SU-DHL-6 (cell line): ENCODE results near the gene GLIPR1.

Source experiments
- H2AFZ ChIP-seq: fragments of 200-600 bp; sonication (generic); 2 replicates; pipeline ENCODE4 v1.6.1; 2014; ENCODE audit warnings: low read depth, mild to moderate bottlenecking, moderate library complexity, mixed read lengths, antibody characterized with exemption, low read length; ENCODE audit not compliant: severe bottlenecking
- H3F3A ChIP-seq: fragments of 200-600 bp; shearing (Covaris generic); 2 replicates; pipeline ENCODE4 v1.6.0; 2016; ENCODE audit warnings: antibody characterized with exemption, mild to moderate bottlenecking; ENCODE audit not compliant: insufficient read depth
- H3K27ac ChIP-seq: fragments of 200-600 bp; sonication (generic); 2 replicates; pipeline ENCODE4 v1.5.1; 2016; ENCODE audit warnings: low read depth, mild to moderate bottlenecking, low read length, moderate library complexity, mixed read lengths
- H3K27me3 ChIP-seq: fragments of 200-600 bp; sonication (generic), shearing (Covaris generic); 2 replicates; pipeline ENCODE4 v1.6.0; 2014; ENCODE audit warnings: mild to moderate bottlenecking, low read length
- H3K36me3 ChIP-seq: fragments of 200-600 bp; sonication (generic); 2 replicates; pipeline ENCODE4 v1.6.1; 2014; ENCODE audit warnings: mild to moderate bottlenecking, low read length, mixed read lengths
- H3K4me2 ChIP-seq: fragments of 300-600, 200-600 bp; shearing (Covaris generic), sonication (generic); 2 replicates; pipeline ENCODE4 v1.6.0; 2014; ENCODE audit warnings: low read length, low read depth, mild to moderate bottlenecking; ENCODE audit not compliant: poor library complexity, severe bottlenecking
- H3K4me3 ChIP-seq: fragments of 200-600 bp; sonication (generic); 2 replicates; pipeline ENCODE4 v1.5.1; 2014; ENCODE audit warnings: antibody characterized with exemption, low read length, mild to moderate bottlenecking, mixed read lengths; ENCODE audit not compliant: insufficient read depth, poor library complexity, severe bottlenecking
- H3K79me2 ChIP-seq: fragments of 200-600 bp; sonication (generic); 2 replicates; pipeline ENCODE4 v1.6.1; 2014; ENCODE audit warnings: mild to moderate bottlenecking, low read length, moderate library complexity; ENCODE audit not compliant: insufficient read depth
- H3K9ac ChIP-seq: fragments of 200-600 bp; sonication (generic); 2 replicates; pipeline ENCODE4 v1.7.0; 2014; ENCODE audit warnings: mild to moderate bottlenecking, low read length
- H3K9me2 ChIP-seq: fragments of 200-600 bp; sonication (generic); replicated peaks from 2 replicates; pipeline ENCODE4 v1.6.1; 2014; ENCODE audit warnings: low read length; ENCODE audit not compliant: insufficient read depth
- H3K9me3 ChIP-seq: fragments of 200-600 bp; sonication (generic); 2 replicates; pipeline ENCODE4 v1.6.1; 2014; ENCODE audit warnings: low read length, mixed read lengths; ENCODE audit not compliant: insufficient read depth
- H4K20me1 ChIP-seq: fragments of 200-600 bp; sonication (generic); 2 replicates; pipeline ENCODE4 v1.6.1; 2014; ENCODE audit warnings: low read depth, mild to moderate bottlenecking, antibody characterized with exemption, low read length, moderate library complexity, mixed read lengths
- CTCF ChIP-seq: fragments of 200-600 bp; sonication (generic); IDR thresholded peaks from one replicate; pipeline ENCODE4 v1.5.1; 2017; ENCODE audit warnings: antibody characterized with exemption, mild to moderate bottlenecking, low read length, moderate library complexity; ENCODE audit not compliant: insufficient read depth, poor library complexity, severe bottlenecking
- EZH2phosphoT487 ChIP-seq: fragments of 200-600 bp; sonication (generic), shearing (Covaris generic); conservative IDR thresholded peaks from 2 replicates; pipeline ENCODE4 v1.6.1; 2018; ENCODE audit warnings: mild to moderate bottlenecking, antibody characterized with exemption, low read length, moderate library complexity, mixed read lengths

GLIPR1 gene

GRCh38 chr12:75550401-75551240, 70.1 kb downstream of the GLIPR1 start:
- Histone ChIP-seq H3K9me3 (no peaks in the 10 kb centered on the region), H3K4me3 (no peak overlapping the region)

DNA sequence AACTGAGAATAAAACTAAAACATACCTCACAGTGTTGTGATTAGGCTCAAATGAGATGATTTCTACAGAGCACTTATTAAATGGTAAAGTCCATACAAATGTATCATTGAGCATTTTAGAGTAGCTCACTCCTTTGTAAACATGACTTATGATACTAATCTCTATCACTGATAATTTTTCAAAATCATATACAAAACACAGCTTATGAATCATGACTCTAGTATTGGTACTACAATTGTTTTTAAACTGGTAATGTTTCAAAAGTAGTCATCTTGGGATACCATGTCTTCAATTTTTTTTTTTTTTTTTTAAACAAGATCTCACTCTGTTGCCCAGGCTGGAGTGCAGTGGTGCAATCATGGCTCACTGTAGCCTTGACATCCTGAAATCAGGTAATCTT, 70.9 kb downstream of the GLIPR1 start:
- Histone ChIP-seq H3K79me2 (no peaks in the 10 kb centered on the region), H3K9me2 (no peaks in the 10 kb centered on the region), H3K27me3 (no peaks in the 10 kb centered on the region), H3K36me3 (no peaks in the 10 kb centered on the region), H4K20me1 (no peaks in the 10 kb centered on the region), H2AFZ (no peak overlapping the region), H3K4me3 (no peak overlapping the region), H3F3A (no peaks in the 10 kb centered on the region), H3K27ac (no peak overlapping the region), H3K9me3 (no peaks in the 10 kb centered on the region), H3K4me2 (no peak overlapping the region), H3K9ac (no peak overlapping the region)
- no peak for TF ChIP-seq EZH2phosphoT487
- no peak for TF ChIP-seq CTCF

More at GRCh38 chr12:75550401-75551240, 70.1 kb downstream of the GLIPR1 start:
- H3F3A ChIP-seq: no peaks in the 10 kb centered on the region
- H3K9ac ChIP-seq: no peak overlapping the region
- no peaks in the 10 kb centered on the region for H3K27me3 ChIP-seq
- no peaks in the 10 kb centered on the region for H3K79me2 ChIP-seq
- H3K27ac ChIP-seq: no peak overlapping the region
- H2AFZ ChIP-seq: no peak overlapping the region
- no peaks in the 10 kb centered on the region for H3K9me2 ChIP-seq
- H3K4me2 ChIP-seq: no peak overlapping the region
- no peaks in the 10 kb centered on the region for H4K20me1 ChIP-seq
- no peaks in the 10 kb centered on the region for H3K36me3 ChIP-seq
- TF ChIP-seq CTCF: no peak
- no peak for TF ChIP-seq EZH2phosphoT487

- Histone ChIP-seq H3K79me2 (no peaks in the 10 kb centered on the region), H3K9me2 (no peaks in the 10 kb centered on the region), H3K9ac (no peak overlapping the region), H4K20me1 (no peaks in the 10 kb centered on the region), H3K4me3 (no peak overlapping the region), H3K9me3 (no peaks in the 10 kb centered on the region), H2AFZ (no peak overlapping the region), H3K4me2 (no peak overlapping the region), H3F3A (no peaks in the 10 kb centered on the region), H3K36me3 (no peaks in the 10 kb centered on the region), H3K27ac (no peak overlapping the region), H3K27me3 (no peaks in the 10 kb centered on the region)
- TF ChIP-seq CTCF (no peak), EZH2phosphoT487 (no peak)
These were observed 72.8 kb downstream of the GLIPR1 start for GRCh38 chr12:75553398-75553797.
